NCI-H2227 treated with DMSO at 0.1 percent for 48 hours (cell line): ENCODE data around the gene PLEKHJ1.

ENCODE experiments used
- DNase-seq: peaks from one replicate; lab custom pipeline; 2025; lab: John Stamatoyannopoulos, UW

PLEKHJ1 gene

DNA sequence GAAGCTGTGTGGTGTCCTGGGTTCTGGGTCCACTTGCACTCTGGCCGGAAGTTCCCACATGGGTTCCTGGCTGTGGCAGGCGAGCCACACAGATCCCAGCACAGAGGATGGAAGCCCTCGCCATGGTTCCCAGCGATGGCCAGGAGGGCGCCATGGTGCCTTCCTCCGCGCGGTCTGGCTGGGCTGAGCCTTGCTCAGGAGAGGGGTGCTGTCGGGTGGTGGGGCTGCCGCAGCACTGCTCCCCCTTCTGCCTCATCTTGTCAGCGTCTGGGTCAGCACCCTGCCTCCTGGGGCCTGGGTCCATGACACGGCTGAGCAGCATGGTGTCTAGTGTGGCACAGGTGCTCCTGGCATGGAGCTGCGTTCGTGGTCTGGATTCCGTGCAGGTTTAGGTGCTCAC is 38.9 kb downstream of the PLEKHJ1 start:
- DNase-seq, result no peak

DNA sequence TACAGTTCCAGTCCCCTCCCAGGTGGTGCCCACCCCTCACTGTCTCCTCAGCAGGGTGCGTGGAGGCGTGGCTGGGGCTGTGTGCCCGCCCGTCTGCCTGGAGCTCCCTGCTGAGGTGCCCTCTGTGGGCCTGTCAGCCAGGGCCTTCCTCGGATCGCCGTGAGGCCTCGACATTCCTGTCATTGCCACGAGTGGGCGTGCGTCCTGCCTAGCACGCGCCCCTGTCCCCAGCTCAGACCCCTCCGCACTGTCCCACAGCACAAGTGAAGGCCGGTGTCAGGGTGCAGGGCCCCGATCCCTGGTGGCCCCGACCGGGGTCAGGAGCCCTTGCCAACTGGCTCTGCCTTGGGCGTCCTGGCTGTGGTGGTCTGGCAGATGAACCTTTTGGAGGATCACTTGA is 40.2 kb downstream of the PLEKHJ1 start:
- no peak for DNase-seq

DNA sequence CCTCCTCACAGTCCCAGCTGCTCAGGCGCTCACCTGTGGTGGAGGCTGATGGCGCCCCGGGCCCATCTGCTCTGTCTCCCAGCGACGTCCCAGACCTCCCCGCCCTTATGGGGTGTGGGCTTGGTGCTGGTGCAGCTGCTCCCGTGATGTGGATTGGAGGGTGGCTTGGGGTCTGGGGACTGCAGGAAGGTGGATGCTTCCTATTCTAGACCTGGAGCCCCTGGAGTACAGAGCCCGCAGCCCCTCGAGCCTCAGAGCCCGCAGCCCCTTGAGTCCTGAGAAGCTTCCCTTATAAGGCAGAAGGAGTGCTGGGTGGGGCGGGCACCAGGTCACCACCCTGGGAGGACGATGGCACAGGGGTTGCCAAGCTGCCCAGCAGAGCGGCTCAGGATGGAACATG is 40.8 kb downstream of the PLEKHJ1 start:
- DNase-seq, result no peak

DNA sequence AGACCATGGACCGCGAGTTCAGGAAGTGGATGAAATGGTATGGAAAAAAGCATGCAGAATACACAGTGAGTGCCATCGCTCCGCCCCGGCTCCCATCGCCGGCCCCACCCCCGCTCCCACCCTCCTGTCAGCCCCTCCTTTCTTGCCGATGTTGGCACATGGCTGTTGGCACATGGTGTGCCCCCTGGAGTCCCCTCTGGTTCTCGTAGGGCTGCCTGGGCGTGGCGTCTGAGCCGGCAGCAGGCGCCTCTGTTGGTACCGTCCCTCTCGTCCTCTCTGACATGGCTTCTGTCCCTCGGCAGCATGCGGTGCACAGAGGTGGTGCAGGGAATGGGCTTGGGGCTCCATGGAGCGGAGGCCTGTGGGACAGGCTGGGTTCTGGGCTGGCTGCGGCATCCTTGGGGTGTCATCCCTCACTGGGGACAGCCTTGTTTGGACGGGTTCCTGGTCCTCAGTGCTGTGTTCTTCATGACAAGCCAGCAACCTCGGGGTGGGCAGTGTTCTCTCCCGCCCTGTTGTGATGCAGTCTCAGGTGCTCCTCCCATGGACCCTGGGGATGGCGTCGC is 41.5 kb downstream of the PLEKHJ1 start:
- no peak for DNase-seq

DNA sequence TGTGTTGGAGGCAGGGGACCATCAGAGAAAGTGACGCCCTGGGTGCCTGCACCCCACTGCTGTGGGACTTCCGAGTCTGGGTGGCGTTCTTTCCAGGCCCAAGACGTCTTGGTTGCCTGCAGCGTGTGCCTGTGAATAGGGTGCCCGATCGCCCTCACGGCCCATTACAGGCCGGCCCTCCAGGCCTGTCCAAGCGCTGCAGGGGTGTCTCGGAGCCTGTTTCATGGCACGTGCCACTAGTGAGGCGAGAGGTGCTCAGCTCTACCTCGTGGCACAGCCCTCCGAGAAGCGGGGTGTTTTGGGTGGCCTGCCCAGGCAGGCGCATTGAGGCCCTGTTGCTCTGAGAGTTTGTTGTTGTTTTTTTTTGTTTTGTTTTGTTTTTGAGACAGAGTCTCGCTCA is 42.3 kb downstream of the PLEKHJ1 start:
- DNase-seq, result no peak

DNA sequence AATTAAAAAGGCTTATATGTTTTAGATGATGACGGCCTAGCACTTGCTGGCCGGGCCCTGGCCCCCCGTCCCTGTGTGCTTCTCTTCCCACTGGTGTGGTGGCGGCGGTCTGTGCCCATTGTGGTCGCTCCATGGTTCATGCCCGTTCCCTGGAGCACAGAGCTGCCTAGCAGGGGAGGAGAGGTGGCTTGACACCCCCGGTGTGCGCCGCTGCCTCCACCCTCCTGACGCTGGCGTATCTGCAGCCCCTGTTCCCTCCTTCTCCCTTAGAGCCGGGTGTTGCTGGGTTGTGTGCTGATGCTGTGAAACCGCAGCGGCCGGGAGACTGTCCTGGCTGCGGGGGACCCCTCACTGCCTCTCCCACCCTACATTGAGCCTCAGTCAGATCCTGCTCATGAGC is 43.3 kb downstream of the PLEKHJ1 start:
- DNase-seq, result no peak

DNA sequence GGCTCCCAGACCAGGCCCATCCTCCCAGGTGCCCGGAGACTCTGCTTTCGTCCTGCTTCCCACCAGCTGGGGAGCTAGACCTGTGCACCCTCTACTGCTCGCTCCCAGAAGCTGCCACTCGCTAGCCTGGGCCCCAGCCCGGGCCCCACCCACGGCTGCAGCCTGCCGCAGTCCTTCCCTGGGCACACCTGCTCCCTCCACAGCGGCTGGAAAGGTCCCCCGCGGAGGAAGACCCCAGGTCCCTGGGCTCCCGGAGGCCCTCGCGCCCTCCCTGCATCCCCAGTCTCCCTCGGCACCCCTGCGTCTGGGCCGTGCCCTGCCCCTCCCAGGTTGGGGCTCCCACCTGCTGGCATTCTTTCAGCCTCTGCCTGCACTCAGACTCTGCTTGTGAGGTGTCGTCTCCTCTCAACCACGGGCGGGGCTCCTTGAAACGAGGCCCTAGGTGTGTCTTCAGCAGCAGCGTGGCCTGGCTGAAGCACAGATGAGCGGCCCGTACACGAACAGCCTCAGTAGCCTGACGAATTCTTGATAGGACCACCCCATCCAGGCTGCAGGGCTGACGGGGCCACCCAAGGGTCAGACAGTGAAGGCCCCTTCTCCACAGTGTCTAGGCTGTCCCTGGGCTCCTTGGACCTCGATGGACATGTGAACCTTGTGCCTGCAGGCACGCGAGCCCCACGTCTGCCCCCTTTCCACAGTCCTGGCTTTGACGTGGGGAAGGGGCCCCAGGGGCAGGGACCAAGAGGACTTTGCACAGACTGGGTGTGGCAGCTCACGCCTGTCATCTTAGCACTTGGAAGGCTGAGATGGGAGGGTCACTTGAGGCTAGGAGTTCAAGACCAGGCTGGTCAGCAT is 44.4 kb downstream of the PLEKHJ1 start:
- no peak for DNase-seq

DNA sequence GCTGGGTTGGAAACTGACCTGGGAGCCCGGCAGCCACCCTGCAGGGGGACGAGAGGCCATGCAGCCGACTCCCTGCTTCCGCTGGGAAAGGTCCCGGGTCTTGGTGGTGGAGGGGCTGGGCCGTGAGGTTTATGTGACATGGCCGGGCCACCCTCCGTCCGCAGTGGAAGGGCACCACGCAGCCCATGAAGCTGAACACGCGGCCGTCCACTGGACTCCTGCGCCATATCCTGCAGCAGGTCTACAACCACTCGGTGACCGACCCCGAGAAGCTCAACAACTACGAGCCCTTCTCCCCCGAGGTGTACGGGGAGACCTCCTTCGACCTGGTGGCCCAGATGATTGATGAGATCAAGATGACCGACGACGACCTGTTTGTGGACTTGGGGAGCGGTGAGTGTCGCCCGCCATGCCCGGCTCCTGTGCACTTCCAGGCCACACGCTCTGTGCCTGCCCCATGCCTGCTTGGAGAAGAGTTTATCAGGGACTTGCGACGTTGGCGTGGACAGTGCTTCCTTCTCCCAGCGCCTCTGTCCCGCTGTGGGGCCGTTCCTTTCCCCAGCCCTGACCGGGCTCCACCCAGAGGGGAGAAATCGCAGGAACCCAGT is 45.2 kb downstream of the PLEKHJ1 start:
- DNase-seq, result no peak

DNA sequence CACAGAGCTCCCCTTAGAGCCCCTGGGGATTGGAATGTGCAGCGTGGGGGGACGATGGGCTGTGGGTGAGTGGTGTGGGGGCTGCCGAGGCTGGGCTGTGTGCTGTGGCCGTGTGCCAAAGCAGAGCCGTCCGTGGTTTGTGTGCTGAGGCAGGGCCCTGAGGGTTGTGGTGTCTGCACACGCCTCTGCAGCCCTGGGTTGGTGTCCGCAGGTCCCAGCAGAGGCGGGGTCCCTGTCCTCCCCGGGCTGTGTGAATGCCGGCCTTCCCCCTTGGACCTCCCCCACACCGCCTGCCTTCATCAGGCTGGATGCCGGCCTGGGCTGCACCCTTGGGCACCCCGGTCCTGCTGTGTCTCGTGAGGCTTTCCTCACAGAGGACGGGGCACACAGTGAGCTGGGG is 46.2 kb downstream of the PLEKHJ1 start:
- DNase-seq, result no peak

DNA sequence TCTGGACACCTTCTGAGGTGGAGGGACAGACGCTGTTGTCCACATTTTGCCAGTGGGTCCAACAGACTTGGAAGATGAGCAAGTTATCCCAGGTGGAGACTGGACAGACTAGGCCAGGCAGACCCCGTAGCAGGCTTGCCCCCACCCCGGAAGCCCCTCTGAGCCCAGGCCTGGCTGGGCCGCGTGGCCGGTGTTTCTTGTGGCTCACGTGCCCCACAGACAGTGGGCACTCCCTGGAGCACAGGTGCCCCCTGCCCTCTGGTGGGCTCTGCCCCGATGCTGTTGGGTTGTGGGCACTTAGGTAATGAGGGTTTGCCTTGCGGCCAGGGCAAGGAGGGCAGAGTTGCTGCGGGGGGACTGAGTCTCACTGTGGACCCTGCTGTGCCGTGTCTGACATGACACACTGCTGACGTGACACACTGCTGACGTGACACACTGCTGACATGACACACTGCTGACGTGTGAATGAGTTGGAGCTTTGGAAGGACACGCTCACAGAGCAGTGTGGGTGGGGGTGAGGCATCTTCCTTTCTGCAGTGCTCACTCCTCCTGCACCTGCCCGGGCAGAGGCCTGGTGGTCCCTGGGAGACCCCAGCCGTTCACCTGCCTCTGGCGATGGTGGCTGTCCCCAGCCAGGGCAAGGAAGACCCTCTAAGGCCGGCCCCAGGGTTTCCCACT is 47.3 kb downstream of the PLEKHJ1 start:
- no peak for DNase-seq

DNA sequence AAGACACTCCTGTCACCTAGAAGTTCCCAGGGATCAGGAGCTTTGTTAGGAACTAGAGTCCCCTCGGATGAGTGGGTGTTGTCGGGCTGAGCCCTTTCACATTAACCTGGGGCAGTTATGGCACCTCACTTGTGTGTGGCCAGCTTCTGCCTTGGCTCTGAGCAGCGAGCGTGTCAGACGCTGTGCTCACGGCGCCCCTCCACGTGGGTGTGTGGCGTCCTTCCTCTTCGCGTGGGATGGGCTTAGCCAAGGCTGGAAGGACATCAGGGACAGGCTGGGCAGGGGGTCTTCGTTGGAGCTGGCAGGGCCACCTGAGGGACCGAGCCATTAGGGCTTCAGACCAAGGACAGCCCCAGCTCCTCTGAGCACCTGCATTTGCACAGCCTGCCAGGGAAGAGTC is 49.0 kb downstream of the PLEKHJ1 start:
- no peak for DNase-seq

DNA sequence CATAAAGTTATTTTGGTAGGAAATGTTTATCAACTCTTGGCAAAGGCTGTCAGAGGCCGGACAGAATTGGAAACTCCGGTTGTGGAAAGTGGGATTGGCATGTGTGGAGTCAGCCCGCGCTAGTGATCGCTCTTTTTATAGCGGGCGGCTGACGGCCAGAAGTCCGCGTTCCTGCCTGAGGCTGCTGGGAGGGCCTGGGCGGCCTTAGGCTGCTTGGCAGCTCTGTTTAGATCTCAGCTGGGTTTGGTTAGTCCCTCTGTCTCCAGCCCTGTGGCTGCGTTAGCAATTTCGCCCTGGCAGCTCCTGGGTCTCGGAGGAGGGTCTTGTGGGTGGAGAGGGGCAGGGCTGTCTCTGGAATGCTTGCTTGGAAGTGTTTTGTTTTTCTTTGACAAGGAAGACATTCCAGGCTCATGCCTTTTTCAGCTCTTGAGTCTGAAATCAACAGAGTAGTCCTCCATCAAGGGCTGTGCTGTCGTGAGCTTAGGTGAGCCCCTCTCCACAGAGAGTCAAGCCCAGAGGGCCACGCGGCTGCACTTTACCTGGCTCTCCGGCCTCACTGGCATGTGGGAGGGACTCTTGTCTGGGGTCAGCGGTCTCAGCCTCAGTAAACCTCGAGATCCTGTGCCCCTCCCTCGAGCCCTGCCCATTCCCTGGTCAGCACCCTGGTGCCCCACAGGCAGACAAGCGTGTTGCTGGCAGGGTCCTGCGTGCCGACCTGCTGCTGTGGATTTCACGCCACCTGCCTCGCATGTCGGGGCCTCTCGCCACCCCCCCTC is 49.9 kb downstream of the PLEKHJ1 start:
- no peak for DNase-seq

DNA sequence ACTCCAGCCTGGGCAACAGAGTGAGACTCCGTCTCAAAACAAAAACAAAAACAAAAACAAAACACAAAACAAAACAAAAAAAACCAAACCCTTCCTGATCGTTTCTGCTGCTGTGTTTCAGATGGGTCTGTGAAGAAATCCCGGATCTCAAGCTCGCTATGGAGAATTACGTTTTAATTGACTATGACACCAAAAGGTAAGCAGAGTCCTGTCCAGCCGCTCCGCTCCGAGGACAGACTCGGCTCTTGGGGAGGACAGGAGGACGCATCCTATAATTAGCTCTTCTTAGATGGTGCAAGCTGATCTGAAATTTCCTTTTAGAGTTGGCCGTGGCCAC is 50.4 kb downstream of the PLEKHJ1 start:
- no peak for DNase-seq

DNA sequence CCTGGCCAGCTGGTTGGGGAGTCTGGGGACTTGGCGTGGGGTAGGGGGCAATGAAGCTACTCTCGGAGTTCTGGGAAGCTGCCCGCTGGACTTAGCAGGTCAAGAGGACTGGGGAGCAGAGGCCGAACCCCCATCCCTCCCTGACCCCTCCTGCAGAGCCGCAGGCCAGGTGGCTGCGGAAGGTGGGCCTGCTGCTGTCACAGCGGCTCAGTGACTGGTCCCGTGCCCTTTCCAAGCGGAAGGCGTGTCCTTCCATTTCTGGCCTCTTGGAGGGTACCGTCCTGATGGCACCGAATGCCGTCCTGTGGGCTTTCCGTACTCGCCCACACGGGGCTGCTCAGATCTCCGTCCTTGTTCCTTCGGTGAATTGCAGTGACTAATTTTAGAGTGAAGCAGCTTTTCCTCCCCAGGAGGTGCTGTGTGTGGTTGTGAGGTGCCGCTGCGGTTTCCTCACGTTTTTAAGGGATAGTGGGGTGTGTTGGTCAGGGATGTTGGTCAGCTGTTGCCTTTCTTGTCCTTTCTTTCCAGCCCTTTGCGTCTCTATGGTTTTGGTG is 51.6 kb downstream of the PLEKHJ1 start:
- no peak for DNase-seq
